Activated CD8-positive, alpha-beta memory T cell treated with anti-CD3 and anti-CD28 coated beads, Interleukin-2, amount 50 U/mL, for 4 hours (primary cell): ENCODE data around the gene PPP1R13L.

ENCODE experiments used
- DNase-seq: peaks from one replicate; pipeline ENCODE4 v3.0.0-alpha.2; 2020

Gene PPP1R13L

DNA sequence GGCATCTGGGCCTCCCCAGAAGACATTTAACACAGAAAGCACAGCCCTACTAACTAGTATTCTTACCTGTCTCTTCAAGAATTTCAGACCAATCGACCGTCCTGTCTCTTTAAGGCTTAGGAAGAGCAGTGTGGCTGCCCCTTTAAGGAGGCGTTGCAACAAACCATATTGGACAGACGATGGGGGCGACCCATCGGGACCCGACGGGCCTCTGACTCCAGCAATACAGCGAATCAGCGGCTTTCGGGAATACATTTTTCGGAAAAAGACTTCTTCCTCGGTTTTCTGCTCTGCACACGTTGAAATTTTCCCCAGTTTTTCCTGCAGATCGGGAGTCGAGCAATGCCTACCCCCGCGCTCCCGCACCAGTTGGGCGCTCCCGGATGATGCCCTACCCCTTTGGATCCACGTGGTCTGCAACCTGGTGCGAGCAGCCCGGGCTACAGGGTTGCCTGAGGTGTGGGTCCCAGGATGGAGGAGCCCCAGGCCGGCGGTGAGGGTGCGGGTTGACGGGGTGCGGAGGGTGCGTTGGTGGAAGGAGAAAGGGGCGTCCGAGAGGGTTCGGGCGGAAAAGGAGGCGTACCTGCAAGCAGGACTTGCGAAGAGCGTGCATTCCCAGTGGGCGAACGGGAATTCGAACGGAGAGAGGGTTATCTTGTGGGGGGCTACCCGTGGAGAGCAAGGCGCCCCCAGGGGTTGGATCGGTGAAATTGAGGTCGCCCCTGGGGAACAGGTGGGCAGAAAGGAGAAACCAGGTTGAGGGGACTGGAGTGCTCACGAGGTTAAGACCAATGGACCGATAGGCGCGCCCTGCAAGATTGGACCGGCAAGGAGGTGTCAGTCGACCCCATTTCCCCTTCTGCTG lies 1.6 kb upstream of the PPP1R13L start, which contains the start of gene POLR1G:
Gene POLR1G, plus strand, starts transcription at position 419 of the 865 bp plus-strand sequence. Its CDS starts 53 bp downstream, at position 472.
- DNase-seq = peak; percentile 77

DNA sequence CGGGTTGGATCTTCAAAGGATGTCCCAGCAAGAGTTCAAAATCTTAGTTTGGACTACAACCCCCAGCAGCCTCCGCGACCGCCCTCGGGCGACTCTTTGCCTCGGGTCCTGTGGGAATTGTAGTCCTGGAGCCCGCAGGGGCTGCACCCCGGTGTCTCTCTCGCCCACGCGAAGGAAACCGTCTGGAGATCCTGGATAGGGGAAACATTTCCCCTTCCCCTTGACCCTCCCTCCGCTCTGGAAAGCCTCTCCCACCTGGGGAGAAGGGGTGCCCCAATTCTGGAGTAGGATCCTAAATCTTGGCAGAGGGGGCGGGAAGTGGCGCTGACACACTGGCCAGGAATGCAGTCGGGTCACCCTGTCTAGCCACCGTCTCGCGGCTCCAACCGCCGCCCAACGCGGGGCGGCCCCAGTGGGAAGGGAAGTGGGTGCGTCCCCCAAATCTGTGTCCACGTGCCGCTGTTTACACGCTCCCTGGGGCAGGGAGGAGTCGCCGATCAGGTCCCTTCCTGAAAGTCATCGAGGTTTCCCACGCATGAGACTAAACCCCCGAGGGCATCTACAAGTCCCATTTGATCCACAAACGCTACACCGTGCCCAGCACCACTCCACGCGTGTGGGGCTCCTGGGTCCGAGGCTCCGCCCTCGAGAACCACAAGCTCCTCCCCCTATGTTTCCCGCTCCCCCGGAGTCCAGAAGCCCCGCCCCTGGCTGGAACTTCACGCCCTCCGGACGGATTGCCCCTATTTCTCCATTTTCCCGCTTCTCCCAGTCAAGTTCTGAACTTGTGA lies 761 bp upstream of the PPP1R13L start:
- peak; percentile 83 for DNase-seq

DNA sequence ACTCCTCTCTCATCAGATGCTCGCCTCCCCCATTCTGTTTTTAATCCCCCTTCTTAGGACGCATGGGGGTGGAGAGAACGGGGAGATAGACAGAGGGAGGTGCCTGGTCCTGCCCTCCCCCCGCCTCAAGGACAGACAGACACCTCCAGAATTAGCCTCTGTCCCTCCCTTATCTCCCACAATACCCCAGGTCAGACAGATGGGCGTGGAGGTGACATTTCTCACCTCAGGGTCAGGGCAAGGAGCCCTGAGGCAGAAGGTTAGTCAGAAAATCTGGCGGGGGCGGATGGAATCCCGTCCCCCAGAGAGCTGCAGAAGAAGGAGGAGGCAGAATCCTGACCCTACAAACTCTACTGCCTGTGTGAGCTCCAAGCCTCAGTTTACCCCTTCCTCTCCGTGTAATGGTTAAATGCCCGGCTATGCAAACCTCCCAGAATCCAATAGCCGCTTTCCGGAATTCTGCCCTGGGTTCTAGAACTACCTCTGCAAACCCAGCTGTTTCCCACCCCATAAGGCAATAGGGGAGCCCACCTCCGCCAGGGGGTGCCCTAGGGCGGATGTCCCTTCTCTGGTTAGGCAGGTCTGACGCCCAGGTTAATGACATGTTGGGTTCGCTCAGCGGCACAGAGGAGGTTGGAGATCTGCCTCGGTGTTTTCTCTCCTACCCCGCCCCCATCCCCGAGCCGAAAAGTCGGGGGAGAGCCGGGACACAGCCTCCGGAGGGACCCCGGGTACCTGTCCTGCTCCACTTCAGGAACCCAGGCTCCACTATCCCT lies 900 bp downstream of the PPP1R13L start:
- peak; percentile 67 for DNase-seq

DNA sequence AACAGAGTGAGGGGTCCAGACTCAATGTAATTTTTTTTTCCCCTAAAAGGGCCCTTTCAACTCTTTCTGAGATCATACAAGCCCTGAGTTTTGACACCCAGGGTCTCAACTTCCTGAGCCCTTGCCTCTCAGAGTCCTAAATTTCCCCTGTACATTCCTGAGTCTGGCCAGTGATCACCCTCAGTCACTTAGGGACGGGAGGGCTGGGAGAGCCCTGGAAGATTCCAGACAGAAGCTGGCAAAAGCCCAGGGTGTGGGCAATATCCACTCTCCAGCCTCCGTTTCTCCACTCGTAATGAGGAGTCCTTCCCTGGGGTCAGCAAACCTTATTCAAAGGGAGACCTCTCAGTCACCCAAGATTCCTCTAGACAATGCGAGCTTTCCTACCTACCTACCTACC lies 1.6 kb downstream of the PPP1R13L start:
- no peak for DNase-seq

DNA sequence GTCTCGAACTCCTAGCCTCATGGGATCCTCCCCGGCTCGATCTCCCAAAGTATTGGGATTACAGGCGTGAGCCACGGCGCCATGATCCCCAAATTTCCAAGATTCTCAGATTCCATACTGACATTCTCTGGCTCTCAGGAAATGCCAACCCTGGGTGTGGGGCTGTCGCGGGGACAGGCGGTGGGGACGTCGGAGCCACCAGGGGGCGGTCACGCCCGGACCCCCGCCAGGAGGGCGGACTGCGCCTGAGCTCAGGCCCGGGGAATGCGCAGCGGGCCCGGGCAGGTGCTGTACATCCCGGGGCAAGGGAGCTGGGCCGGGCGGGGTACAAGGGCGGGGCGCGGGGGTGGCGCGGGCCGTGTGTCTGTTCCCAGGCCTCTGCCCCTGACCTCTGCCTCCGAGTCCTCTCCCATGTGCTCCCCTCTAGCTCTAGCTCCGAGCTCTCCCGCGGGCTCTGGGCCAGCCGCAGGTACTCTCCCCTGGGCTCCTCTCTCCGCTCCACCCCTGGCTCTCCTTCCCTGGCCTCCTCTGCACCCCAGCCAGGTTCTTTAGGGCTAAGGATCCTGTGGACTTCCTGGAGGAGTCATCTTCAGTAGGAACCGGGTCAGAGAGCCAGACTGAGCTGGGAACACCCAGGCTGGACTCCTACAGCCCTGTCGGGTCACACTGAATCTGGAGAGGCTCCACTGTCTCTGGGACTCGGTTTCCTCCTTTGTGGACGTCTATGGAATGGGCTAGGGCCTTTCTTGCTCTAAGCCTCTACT lies 2.4 kb downstream of the PPP1R13L start:
- peak; percentile 39 for DNase-seq

DNA sequence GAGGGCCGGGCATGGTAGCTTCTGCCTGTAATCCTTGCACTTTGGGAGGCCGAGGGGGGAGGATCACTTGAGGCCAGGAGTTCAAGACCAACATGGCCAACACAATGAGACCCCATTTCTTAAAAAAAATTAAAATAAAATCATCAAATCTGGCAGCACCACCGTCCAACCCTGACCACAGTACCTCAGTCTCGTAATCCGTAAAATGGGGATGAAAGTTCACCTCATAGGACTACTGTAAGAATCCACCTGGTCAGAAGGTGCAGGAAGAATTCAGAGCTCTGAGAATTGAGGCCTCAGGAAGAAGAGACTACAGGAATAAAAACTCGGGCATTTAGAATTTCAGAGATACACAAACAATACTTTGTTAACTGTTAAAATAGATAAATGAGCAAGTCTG lies 3.1 kb downstream of the PPP1R13L start:
- DNase-seq = no peak

DNA sequence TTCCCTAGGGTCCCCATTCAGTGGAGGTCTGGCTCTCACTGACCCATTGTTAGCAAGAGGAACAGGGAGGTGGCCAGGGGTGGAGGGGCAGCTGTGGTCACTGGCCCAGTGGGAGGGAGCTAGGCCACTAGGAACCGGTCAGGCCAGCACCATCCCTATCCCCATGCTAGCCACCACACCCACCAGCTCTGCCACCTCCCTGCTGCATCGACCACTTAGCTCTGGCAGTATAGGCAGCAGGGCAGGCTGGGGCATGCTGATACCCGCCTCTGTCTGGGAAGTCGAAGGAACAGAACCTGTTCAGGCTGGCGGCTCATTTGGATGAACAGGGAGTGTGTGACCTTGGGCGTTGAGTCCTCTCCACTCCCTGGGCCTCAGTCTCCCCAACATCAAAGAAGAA lies 4.7 kb downstream of the PPP1R13L start:
- DNase-seq = no peak

DNA sequence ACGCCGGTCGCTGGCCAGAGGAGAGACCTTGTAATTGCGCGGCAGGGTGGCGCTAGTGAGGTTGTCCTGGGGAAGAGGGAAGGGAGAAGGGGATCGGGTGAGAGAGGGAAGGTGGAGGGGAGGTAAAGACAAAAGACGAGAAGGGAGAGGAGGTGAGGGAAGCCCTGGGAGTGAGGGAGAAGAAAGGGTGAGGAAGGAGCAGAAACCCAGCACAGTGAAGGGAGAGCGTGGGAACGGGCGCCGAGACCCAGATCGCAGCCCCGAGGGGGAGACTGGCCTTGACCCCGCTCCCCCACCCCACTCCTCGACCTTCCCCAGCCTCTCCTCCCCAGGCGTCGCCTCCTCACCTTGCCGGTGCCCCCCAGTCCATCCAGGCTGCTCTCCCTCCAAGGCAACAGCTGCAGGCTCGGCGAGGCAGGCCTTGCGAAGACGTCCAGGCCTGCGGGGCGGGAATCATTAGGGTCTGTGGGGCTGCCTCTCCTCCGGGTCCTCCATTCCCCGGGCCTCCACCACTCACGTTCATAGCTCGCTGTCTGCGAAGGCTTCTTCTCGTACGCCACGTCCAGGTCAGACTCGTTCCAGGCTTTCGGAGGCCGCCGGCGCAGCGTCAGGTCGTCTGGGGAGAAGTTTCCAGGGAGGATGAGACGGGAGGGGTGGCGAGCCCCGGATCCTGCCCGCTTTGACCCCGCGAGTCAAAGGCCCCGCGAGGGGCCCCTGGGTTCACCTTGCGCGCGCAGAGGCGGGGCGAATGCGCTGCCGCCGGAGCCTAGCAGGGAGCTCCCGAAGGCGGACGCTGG lies 8.8 kb downstream of the PPP1R13L start:
- DNase-seq = no peak

DNA sequence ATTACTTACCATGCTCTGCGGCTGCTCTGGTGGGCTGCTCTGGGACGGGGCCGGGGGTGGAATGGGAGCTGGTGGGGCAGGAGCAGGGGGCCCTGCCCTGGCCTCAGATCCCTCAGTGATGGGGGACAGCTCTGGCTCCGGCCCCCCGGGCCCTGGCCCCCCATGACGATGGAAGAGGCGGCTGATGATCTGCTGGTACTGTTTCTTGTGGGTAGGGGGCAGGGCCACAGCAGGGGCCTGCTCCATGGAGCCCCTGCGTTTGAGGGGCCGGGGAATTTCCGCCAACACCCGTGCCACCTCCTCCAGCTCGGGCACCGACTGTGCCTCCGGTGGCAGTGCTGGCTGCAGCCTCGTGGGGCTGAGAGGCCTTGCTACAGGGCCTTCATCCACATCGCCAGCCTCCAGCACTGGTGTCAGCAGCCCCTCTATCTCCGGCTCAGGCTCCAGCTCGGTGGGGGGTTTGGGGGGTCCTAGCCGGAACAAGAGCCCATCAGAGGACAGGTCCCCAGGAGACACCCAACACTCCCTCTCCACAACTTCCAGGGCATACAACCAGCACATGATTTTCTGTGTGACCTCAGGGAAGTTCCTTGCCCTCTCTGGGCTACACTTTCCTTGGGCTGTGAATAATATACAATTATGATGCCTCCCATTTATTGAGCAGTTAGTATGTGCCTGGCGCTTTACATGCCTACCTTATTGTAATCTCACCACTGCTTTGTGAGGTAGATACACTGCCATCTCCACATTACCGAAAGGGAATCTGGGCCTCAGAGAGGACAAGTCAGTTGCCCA lies 12.8 kb downstream of the PPP1R13L start:
- no peak for DNase-seq

DNA sequence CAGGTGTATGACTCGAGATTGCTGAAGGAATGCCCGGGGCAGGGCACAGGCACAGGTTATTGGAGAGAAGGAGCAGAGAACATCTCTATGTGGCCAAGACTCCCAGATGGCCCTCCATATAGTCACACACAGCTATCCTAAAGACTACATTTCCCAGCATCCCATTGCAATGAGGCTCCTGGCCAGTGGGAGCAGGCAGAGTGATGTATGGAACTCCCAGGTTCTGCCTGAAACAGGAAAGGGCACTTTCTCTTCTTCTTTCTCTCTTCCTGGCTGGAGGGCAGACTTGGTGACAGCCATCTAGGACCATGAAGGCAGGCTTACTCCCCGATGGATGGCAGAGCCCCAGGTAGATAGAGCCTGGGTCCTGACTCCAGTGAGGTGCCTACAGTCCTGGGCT lies 13.5 kb downstream of the PPP1R13L start:
- DNase-seq = no peak

DNA sequence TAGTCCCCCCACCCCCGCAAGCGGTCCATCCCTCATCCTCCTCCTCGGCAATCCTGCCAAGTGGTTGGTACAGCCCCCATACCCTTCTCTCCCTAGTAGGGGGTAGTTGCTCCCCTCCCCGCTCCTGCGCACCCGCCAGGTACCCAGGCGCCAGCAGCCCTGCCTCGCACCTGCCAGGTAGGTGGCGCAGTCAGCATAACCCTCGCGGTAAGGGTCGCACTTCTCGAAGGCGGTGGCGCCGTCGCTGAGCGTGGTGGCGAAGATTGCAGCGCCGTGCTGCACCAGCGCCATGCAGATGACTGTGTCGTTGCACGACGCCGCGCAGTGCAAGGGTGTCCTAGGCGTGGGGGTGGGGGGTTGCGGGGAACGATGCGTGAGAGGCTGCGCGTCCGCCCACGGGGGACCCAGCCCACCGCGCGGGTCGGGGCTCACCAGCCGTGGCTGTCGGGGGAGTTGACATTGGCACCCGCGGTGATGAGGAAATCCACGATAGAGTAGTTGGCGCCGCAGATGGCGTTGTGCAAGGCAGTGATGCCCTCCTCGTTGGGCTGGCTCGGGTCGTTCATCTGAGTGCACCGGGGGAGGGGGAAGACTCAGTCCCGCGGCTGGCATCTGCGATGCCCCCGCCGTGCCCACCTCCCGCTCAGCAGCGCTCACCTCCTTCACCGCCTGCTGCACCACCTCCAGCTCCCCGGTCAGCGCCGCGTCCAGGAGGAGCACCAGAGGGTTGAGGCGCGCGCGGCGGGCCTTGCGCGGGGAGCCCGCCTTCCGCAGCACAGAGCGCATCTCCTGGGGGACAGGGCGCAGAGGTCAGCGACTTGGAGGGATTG lies 19.3 kb downstream of the PPP1R13L start:
- DNase-seq = no peak

DNA sequence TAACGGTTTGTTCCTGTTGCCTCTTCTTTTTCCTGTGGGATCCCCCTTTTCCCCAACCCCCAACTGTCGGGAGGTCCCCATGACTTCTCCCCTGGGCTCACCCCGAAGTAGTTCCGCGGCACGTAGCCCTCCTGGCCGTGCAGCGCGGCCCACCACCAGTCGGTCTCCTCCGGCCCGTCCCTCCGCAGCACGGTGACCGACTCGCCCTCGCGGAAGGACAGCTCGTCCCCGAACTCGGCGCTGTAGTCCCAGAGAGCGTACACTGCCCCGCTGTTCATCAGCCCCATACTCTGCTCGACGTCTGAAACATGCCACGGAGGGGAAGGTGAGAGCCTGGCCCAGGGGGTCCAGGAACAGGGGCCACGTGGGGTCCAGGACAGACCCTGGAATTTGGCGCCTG lies 22.4 kb downstream of the PPP1R13L start:
- no peak for DNase-seq

DNA sequence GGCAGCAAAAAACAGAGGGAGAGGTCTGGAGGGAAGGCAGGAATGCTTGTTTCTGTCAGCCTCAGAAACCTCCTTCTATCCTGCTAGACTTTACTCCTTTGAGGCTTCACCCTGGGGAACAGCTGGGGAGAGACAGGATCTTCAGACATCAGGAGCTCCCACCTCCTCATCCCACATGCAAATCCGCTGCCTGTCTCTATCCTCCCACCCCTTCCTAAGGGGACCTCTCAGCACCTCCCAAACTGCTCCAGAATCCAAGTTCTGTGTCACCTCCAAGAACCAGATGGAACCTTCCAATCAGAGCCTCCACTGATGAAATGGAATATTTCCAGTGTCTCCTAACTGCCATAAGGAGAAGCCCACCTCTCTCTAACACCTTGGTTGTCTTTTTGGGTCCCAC lies 24.8 kb downstream of the PPP1R13L start:
- no peak for DNase-seq

DNA sequence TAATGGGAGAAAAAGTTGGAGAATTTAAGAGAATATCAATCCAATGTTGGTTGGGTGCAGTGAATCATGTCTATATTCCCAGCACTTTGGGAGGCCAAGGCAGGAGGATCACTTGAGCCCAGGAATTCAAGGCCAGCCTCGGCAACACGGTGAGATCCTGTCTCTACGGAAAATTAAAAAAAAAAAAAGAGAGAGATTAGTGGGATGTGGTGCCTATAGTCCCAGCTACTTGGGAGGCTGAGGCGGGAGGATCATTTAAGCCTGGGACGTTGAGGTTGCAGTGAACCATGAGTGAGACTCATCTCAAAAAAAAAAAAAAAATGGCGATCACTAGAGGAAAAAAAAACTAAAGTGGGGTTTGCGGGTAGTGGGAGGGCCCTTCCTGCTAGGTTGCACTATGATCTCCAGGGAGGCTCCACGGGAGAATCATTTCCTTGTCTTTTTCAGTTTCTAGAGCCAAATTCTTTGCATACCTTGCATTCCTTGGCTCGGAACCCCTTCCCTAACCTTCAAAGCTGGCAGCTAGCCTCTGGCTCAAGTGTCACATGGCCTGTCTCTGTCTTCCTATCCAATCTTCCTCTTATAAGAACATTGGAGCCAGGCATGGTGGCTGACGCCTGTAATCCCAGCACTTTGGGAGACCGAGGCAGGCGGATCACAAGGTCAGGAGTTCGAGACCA lies 28.7 kb downstream of the PPP1R13L start:
- no peak for DNase-seq

DNA sequence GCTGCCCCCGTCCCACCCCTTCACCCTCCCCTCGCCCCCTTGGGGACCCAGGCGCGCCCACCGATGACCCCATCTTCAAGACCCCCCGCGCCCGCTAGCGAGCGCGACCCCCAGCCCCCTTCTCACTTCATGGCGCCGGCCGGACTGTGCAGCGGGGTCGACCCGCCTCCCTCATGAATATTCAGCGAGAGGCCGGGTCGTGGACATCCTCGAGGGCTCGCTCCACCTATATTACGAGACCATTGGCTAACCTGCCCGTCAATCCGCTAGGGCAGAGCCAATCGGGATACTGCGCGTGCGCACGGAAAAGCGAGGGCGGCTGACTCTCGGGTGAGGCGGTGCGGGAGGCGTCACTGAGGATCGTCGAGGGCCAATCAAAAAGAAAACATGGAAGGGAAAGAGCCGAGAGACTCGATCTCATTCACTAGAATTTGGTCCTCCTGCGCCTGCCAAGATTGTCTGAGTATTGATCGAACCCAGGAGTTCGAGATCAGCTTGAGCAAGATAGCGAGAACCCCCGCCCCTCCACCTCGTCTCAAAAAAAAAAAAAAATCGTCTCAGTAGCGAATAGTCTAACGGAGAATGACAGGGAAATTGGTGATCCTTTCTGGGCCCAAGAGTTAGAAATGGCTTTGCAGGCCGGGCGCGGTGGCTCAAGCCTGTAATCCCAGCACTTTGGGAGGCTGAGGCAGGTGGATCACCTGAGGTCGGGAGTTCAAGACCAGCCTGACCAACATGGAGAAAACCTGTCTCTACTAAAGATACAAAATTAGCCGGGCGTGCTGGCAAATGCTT lies 34.3 kb downstream of the PPP1R13L start, which contains the start of gene ERCC2:
Gene ERCC2, minus strand, starts transcription at position 164 of the 795 bp plus-strand sequence. Its CDS starts 33 bp downstream, at position 131.
- DNase-seq = peak; percentile 99

DNA sequence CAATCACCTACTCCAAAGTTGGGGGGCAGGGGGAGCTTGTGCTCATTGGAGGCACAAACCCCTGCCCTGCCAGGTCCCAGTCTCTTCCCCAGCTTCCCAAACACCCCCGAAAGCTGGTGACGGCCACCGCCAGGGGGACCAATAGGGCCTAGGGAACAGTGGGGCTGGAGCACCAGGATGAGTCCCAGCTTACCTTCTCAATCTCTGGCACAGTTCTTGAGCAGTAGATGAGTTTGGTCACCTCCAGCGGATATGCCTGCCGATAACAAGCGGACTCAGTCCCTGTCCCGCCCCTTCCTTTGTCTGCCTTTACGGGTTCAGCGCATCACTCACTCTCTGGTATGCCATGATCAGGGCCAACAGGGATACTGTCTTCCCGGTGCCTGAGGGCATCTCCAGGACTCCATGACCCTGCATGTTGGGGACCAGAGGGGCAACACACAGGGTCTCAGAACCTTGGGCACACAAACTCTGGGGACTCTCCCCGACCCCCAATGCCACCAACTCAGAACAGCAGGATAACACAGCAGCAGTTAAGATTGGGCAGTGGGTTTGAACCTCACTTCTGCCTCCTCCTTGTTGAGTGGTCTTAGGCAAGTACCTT lies 36.0 kb downstream of the PPP1R13L start:
- no peak for DNase-seq

DNA sequence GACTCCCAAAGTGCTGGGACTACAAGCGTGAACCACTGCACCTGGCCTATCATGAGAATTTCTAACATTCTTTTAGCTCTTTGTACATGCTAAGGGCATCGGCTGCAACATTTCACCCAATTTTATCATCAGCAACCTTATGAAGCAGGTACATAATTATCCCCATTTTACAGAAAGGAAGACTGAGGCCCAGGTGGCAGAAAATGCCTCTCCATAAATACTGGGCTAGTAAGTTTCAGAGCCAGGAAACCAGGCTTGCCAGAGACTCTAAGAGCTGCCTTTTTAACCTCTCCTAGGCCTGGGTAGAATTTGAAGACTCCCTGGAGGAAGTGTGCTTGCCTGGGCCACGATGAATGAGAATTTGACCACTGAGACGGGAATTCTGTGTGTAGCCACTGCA lies 36.7 kb downstream of the PPP1R13L start:
- DNase-seq = no peak

DNA sequence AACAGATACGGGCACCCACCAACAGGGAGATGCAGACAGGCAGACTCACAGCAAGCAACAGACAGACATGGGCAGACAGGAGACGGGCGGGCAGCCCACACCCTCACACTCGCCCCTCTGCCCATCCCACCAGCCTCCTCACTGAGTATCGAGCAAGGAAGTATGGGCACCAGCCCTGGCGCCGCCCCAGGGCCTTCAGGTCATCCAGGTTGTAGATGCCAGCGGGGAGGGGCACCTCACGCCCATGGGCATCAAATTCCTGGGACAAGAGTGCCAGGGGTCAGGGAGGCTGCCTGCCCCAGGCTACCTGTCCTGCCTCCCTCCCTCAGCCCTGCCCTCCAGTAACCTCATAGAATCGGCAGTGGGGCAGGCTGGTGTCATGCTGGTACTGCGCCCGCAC lies 40.2 kb downstream of the PPP1R13L start:
- no peak for DNase-seq
